ENCODE measurements around the gene CD47.
A peak's percentile ranks its signal among the peaks of the same experiment; 100 is the strongest.

CD47 gene

GRCh38 chr3:108051005-108051404 lies 39.8 kb downstream of the CD47 start:
- no peak for DNase-seq (ENCODE audit: low read depth)

GRCh38 chr3:108047987-108048386 lies 42.8 kb downstream of the CD47 start:
- no peak for DNase-seq (ENCODE audit: low read depth)

GRCh38 chr3:108046247-108046646 lies 44.6 kb downstream of the CD47 start:
- DNase-seq (ENCODE audit: low read depth): no peak

DNA sequence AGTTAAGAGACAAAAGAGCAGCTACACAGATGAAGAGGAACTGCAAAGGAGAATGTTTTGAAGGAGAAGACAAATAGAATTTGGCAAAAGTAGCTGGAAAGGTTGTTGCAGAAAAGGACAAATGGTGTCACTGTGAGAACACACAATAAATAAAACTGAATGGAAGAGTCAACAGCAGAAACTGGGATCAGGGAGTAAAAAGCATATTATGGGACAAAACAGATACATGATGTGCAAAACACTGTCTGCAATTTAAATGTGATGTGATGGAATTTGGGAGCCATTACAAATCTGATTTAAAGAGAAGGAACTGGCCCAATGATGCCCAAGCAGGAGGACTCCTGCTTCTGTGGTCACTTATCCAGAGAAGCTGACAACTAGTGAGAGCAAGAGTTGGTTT lies 46.1 kb downstream of the CD47 start:
- DNase-seq (ENCODE audit: low read depth): no peak

DNA sequence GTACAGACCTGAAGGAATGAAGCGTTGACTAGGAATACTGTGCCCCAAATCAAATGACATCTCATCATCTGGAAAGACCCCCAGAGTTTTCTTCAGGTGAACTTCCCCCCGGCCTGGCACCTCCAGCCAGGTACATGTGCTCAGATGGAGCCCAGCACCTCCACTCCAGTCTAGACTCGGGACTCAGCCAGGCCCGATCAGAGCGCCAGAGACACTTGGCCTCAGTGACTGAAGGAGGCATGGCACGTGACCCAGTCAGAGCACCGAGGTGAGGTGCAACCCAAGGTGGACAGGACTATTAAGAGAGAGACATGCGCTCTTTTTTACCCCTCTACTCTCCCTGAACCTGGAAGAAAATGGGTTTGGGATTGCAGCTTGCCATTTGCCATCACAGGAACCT lies 48.5 kb downstream of the CD47 start:
- no peak for DNase-seq (ENCODE audit: low read depth)

DNA sequence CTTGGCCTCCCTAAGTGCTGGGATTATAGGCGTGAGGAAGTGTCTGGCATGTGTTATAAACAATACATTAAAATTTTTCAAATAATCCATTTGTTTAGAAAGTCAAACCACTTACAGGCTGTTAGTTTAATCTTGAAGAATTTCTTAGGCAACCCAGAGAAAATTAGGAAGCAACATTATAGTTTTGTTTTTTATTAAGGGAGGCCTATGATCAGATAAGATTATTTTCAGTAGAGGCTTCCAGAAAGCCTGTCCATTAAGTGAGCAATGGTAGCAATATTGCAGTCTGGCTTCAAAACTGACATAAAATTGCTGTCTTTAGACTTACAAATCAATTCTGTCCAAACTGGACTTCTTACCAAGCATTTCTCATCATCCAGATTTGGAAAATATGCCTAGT lies 49.6 kb downstream of the CD47 start:
- no peak for DNase-seq (ENCODE audit: low read depth)

- DNase-seq (ENCODE audit: low read depth): no peak
Observed at GRCh38 chr3:108037770-108038169, 53.1 kb downstream of the CD47 start.

DNA sequence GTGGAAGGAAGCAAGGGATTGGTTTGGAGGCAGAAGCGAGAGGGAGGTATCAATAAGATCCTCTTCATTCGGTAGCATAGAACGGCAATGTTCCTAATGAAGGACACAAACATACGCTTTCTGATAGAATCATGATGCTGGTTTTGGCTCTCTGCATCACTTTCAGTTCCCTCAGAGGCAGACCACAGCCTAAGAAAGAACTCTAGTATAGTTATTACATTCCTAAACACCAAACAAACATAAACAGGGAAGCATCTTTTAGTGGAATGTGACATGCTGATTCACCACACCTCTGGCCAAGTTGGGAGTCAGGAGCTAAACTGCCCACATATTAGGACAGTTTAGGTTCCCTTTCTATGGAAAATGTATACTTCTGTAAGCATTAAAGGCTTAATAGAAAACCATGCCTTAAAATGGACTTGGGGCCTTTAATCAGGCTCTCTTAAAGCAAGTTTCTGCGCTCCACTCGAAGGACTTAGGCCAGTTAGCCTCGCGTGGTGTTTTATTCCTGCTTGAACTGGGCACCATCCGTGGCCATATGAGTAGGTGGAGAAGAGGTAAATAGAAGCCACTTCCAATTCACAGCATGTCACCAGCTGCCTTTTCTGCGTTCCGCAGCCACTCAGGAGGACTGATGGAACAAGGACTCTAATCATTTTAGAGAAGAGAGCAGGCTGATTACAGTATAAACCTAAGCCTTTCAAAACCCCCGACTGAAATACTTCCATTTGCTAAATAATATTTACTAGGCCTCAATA lies 53.7 kb downstream of the CD47 start:
- DNase-seq (ENCODE audit: low read depth): peak; percentile 47

- DNase-seq (ENCODE audit: low read depth): no peak
Observed at GRCh38 chr3:108036401-108036800, 54.4 kb downstream of the CD47 start.

GRCh38 chr3:108035751-108036150 lies 55.1 kb downstream of the CD47 start:
- DNase-seq (ENCODE audit: low read depth): no peak

GRCh38 chr3:108031895-108032294 lies 58.9 kb downstream of the CD47 start:
- DNase-seq (ENCODE audit: low read depth): no peak

DNA sequence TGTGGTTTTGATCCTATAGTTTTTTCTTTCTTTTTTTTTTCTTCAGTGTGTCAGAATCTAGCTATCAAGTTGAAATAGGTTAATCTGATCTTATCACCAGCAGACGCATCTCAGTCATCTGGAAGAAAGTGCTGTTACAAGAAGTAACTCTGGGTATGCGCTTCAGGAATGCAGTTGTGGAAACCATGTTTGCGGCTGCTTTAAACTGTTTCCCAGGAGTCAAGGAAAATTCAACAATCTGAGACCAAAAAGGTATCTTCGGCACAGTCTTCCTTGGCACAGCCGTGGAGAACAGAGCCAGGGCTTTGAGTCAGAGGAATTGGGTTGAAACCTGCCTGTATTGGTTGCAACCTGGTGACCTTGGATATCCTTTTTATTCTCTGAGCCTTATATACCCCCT lies 59.9 kb downstream of the CD47 start:
- DNase-seq (ENCODE audit: low read depth): no peak

GRCh38 chr3:108029466-108029865 lies 61.4 kb downstream of the CD47 start:
- no peak for DNase-seq (ENCODE audit: low read depth)

DNA sequence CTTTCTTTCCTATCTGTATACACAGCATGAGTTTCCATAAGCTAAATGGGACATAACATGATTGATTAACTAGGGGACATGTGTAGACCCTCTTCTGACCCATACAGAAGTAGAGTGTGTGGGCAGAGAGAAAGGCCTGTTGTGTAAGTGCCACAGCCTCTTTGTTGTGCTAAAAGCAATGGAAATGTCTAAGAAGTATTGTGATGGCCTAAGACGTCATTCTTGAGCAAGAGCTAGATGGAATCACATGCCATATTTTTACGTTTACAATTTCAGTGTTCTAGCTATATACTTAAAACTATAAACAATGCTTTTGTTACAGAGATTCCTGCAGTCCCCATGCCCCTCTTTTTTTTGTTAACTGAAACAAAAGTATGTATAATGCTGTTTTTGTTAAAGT lies 61.9 kb downstream of the CD47 start:
- no peak for DNase-seq (ENCODE audit: low read depth)

DNA sequence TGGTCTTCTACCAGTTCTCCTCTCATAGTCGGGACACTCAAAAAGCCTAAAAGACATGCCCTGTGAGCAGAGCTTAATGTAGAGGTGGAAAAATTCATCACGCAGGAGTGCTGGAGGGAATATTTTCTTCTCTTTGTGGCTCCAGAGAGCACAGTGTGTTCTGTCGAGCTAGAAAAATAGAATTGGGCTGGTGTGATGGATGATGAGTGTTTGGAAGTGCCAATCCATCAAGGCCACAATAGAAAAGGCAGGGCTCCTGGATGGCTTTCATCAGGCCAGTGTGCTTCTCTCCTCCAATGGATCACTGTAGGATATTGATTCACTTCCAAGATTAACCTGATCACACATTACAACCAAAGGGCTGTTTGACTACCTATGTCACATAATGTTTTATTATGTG lies 65.7 kb downstream of the CD47 start:
- DNase-seq (ENCODE audit: low read depth): no peak

DNA sequence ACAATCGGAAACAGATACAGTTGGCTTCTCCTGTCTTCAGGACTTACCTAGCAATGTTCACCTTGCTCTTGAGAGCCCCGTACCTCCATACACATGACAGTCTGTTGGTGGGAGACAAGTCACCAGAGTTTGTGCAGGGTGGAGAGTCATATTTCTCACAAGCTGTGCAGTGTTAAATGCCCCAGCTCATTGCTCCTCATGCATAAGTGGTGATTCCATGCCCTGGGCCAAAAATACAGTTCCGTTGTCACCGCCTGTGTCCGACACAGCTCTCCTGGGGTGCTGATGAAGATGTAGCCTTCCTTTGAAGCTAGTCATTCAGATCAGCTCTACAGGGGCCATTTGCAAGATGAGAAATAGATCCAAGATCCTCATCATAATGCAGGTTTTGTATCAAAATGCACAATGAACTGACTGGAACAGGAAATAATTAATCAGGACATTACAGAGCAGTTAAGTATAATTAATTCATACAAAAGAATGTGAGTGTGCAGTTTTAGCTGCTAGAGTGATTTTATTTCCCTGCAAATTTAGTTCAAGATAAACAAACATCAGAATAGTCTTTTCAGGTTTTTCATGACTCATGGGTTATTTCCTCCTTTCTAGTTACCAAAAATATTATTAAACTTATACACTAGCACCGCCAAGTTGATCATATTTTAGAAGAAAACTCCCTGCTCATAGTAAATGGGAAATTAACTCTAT lies 66.5 kb downstream of the CD47 start:
- no peak for DNase-seq (ENCODE audit: low read depth)

DNA sequence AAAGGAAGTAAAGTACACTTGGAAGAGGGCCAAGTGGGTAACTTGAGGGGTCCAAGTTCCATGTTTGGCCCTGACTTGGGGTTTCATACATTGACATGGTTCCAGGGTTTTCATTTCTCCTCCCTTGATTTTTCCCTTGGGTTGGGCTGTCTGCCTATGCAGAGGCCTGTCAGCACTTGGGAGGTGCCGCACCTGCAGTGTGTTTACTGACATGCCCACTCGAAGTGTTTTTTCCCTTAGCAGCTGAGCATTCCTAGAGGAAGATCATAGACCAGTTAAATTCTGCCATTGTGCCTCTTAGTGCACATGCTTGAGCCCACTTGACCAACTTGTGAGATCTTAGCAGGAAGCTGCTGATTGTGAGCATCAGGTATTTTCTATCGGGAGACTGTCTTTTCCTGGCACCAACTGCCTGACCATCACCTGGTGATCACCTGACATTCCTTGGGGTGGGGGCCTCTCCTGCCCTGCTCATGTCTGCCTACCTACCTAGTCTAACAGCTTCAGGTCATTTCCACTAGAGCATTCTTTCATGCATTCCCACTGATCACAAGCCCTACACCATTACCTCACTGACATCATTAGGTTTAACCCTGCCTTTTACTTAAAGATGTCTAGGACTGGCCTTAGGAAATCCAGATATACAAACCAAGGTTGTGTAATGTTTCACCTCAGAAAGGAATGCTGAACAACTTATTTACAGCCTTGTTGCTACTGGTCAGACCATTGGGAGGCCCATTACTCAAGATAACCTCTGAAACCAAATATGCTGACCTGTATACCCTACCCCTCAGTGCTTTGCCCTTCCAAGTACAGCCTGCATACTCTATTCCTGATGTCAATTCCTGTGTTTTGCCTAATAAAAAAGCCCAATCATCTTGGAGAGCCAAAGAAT lies 68.3 kb downstream of the CD47 start:
- DNase-seq (ENCODE audit: low read depth): no peak

DNA sequence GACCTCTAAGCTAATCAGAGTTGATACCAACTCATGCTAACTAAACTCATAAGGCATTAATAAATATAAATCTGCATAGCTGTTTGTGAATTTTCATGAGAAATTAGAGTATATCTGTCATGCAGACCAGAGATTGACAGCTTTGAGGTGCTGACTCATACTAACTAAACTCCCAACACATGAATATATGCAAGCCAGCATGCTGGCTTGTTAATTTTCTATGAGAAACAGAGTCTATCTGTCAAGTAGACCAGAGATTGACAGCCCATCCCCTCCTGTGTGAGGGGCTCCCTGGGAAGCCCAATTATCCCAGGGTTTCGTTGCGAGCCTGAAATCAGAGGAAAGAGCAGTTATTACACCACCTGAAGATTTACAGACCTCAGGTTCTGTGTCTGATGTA lies 69.3 kb downstream of the CD47 start:
- DNase-seq (ENCODE audit: low read depth): no peak

GRCh38 chr3:108021131-108021530 lies 69.7 kb downstream of the CD47 start:
- DNase-seq (ENCODE audit: low read depth): no peak

GRCh38 chr3:108018552-108018951 lies 72.3 kb downstream of the CD47 start:
- DNase-seq (ENCODE audit: low read depth): no peak

DNA sequence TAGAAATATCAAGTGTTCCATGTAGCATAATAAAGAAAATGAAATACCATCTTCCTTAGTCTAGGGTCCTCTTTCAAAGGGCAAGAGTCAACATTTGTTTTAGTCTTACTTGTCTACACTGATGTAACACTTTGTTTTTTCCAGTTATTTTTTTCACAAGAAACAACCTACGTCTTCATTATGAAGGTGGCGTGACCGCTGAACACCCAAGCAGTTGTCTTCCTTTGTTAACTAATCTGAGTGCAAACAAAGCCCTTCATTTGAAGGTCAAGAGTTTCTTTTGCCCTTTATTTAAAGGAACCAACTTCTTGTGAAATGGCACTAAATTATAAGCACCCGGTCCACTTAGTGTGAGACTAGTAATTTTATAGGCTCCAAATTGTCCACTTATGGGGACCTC lies 73.2 kb downstream of the CD47 start:
- no peak for DNase-seq (ENCODE audit: low read depth)

GRCh38 chr3:108014943-108015342 lies 75.9 kb downstream of the CD47 start:
- DNase-seq (ENCODE audit: low read depth): no peak

Data from GM04504 (cell line).